Pancreas (tissue), 10 donors: ENCODE data around the gene NR0B2. TPM values are rescaled to one million over a fixed set of nuclear protein-coding genes. Genes with fewer than 3 reads are reported as not detected.
"Not testable (repeated sequence)": the region's sequence is repeated elsewhere in the genome, so short reads cannot be mapped to it uniquely, and the experiment has no call there.

Source experiments
- ATAC-seq, 4 donors: fragments of 200-7000 bp; cut with Tn5 transposase; one replicate each; pipeline versions ENCODE4 v1.8.0 to v1.9.1; 2020; ENCODE audit warnings: mild to moderate bottlenecking in 4 of 4, moderate library complexity in 4 of 4
- DNase-seq, 6 donors: peaks; one replicate each; pipeline ENCODE4 v3.0.0-alpha.2; 2020
- FAIRE-seq: peaks from 2 replicates; lab custom pipeline; 2012; peaks lifted over from hg19 to GRCh38; lab: Jason Lieb, UNC
- H3K27ac ChIP-seq, 4 donors: fragments of 200-600 bp; sonication (generic); 1 replicate in 3 of 4; 2 replicates in 1 of 4; pipeline versions ENCODE4 v1.5.0 to v1.8.0; 2020
- H3K27me3 ChIP-seq, 4 donors: fragments of 200-600 bp; one replicate each; pipeline ENCODE4 v1.8.0; 2021
- H3K36me3 ChIP-seq, 3 donors: fragments of 200-600 bp; sonication (generic) in 1 of 3; one replicate each; pipeline versions ENCODE4 v1.5.0 to v1.8.0; 2020 to 2021
- H3K4me1 ChIP-seq, 3 donors: fragments of 200-600 bp; one replicate each; pipeline ENCODE4 v1.8.0; 2021
- H3K4me3 ChIP-seq, 4 donors: fragments of 200-600 bp; sonication (generic) in 2 of 4; one replicate each; pipeline versions ENCODE4 v1.5.0 to v1.8.0; 2020 to 2021
- H3K9me3 ChIP-seq, 4 donors: fragments of 200-600 bp; one replicate each; pipeline ENCODE4 v1.8.0; 2021
- CTCF ChIP-seq, 4 donors: fragments of 200-600 bp; sonication (generic) in 3 of 4; IDR thresholded peaks; one replicate each; pipeline versions ENCODE4 v1.5.0 to v1.8.0; 2021; ENCODE audit warnings: antibody characterized with exemption in 4 of 4
- WGBS, 2 donors: extraction: QIAGEN DNeasy Blood & Tissue Kit; methylation state at CpG; one replicate each; pipeline ENCODE4 v1.1.7; 2013; 5-methylcytosine and 5-hydroxymethylcytosine counted together
- intact Hi-C, 3 donors: fragments of 100-400 bp; cut with DNase I; formaldehyde crosslinking; loops; one replicate each; pipeline versions ENCODE4 v1.11.1 to v1.14.2; 2022
- polyA plus RNA-seq, 2 donors: library from polyadenylated mRNA; stranded (reverse); fragments of 200-250 nt; gene quantifications; one replicate each; pipeline ENCODE4 v1.2.3, GENCODE V29; 2013
- total RNA-seq, 6 donors: library from RNA; stranded (reverse); fragmentation: NEBNext Ultra II Directional in 4 of 6; extraction: Animal tissue kit (Norgen Biotek cat#: 25700) in 4 of 6; gene quantifications; one replicate each; pipeline versions ENCODE4 v1.2.1 to v1.2.4, GENCODE V29; 2021 to 2023
- donor health status: healthy with polysubstance abuse.
- donor health status: DM: no; HTN: no; CAD: no; lungs with moderate emphysema.
- donor health status: DM: no; HTN: no; CAD: no.
- donor health status: control.
- donor health status: control.
- donor health status: Bipolar disorder and iron deficiency.
- donor health status: DM: yes; HTN: yes; CAD: no.
- donor health status: DM: no; HTN: no; CAD: no.
- donor health status: DM: no; HTN: no; CAD: no.
- donor health status: DM: yes; HTN: yes; CAD: no.

NR0B2 gene
- total and polyA plus RNA-seq, 8 donors: 7.5 to 37.5 (median 15.5) TPM

DNA sequence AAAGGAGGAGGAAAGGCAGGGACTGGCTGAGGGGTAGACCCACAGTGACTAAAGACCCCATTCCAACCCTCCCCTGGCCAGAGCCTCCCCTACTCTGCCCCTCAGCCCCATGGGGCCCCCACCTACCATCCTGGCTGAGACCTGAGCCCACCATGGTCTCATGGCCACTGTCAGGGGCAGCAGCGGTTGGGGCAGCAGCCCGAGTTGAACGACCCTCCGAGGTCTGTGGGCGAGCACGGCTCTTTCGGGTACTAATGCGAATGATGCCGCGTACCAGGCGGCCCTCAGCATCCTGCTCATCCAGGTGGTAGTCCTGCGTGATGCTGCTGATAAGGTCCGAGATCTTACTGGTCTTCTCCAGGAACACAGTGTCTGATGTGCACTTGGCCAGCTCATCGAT is 37.4 kb upstream of the NR0B2 start:
- no peak for TF ChIP-seq CTCF (IDR thresholded peaks at IDR 0.05)
- 92 to 95% methylated on average over 14 of the region's 14 CpGs for WGBS, 2 donors
- no peak for FAIRE-seq

GRCh38 chr1:26950602-26951001 is 36.8 kb upstream of the NR0B2 start:
- Histone ChIP-seq H3K27ac (no peak overlapping the region), H3K27me3 (no peaks in the 10 kb centered on the region), H3K4me1 (no peaks in the 10 kb centered on the region), H3K9me3 (no peaks in the 10 kb centered on the region), H3K36me3 (peaks cover 0 to 16% (median 5%) of the 10 kb centered on the region in 3 donors), H3K4me3 (no peak overlapping the region)
- DNase-seq (peak in 1 of 6 donors; percentile 33), ATAC-seq (peak in 3 of 4 donors; percentile 12 to 70 (median 55)), FAIRE-seq (no peak)
- TF ChIP-seq CTCF (IDR thresholded peaks at IDR 0.05): no peak
- intact Hi-C loops: no loop called here
- WGBS, 2 donors: 72 to 75% methylated on average over 8 of the region's 8 CpGs

More for the DNA sequence above, 37.4 kb upstream of the NR0B2 start:
- no peak for ATAC-seq
- intact Hi-C loops: no loop called here
- no peak overlapping the region for H3K4me3 ChIP-seq
- no peaks in the 10 kb centered on the region for H3K27me3 ChIP-seq
- H3K36me3 ChIP-seq: peaks cover 0 to 16% (median 5%) of the 10 kb centered on the region in 3 donors
- peak in 1 of 6 donors; percentile 52 for DNase-seq
- no peak overlapping the region for H3K27ac ChIP-seq
- H3K4me1 ChIP-seq: no peaks in the 10 kb centered on the region
- H3K9me3 ChIP-seq: no peaks in the 10 kb centered on the region

DNA sequence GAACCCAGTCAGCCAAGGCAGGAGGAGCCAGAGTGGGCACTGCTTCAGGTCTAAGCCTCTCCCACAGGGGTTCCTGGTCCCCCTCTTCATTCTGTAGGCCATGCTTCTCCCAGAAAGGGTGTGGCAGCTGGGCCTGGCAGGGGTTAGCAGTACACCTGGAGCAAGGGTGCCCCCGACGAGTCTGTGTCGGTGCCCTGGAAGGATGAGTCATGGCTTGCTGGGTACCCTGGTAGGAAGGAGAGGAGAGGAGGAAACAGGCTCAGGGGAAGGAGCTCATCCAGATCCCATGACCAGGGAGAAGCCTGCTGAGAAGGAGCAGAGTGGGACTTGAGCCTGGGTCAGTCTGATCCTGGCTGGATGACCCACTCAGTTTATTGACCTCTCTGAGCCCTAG is 36.1 kb upstream of the NR0B2 start:
- no peak for TF ChIP-seq CTCF (IDR thresholded peaks at IDR 0.05)
- no peaks in the 10 kb centered on the region for H3K9me3 ChIP-seq
- peak in 1 of 6 donors; percentile 43 for DNase-seq
- H3K4me3 ChIP-seq: no peak overlapping the region
- H3K4me1 ChIP-seq: no peaks in the 10 kb centered on the region
- no peak for FAIRE-seq
- no peak overlapping the region for H3K27ac ChIP-seq
- ATAC-seq: peak in 1 of 4 donors; percentile 29
- 68 to 81% methylated on average over 3 of the region's 3 CpGs for WGBS, 2 donors
- intact Hi-C loops: no loop called here
- peaks cover 0 to 16% (median 5%) of the 10 kb centered on the region in 3 donors for H3K36me3 ChIP-seq
- no peaks in the 10 kb centered on the region for H3K27me3 ChIP-seq

DNA sequence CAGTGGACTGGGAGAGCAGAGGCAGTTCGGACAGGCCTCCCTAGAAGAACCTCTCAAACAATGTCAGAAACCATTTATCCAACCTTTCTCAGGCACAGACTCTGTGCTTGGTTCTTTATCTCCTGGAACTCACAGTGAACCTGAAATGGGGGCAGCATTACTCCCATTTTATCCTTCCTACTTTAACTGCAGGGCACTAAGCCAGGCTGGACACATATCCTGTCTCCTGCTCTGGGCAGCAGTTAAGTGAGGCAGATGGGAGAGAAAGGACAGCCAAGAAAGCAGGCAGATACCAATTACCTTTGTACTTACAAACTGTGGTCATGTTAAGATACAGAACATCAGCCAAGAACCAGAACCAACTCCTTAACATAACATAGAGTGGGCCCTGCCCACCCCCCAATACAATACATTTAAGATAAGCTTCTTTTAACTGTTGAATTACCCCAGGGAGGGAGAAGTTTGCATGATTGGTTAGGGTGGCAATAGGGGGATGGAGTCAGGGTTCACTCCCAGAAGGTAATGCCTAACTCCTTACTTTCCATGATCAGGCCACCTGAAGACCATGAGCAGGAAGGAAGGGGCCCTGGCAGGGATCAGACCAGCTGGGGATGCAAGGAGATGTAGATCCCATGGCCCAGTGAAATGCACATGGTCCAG is 35.6 kb upstream of the NR0B2 start:
- WGBS, 2 donors: 88 to 91% methylated on average over 1 of the region's 1 CpG
- H3K27me3 ChIP-seq: no peaks in the 10 kb centered on the region
- H3K36me3 ChIP-seq: peaks cover 2 to 16% (median 5%) of the 10 kb centered on the region in 3 donors
- H3K4me3 ChIP-seq: no peak overlapping the region
- no peaks in the 10 kb centered on the region for H3K4me1 ChIP-seq
- DNase-seq: no peak
- no peak for TF ChIP-seq CTCF (IDR thresholded peaks at IDR 0.05)
- ATAC-seq: no peak
- intact Hi-C loops: no loop called here
- no peak for FAIRE-seq
- no peak overlapping the region for H3K27ac ChIP-seq
- H3K9me3 ChIP-seq: no peaks in the 10 kb centered on the region

GRCh38 chr1:26948725-26949057 is 34.9 kb upstream of the NR0B2 start:
- H3K27ac ChIP-seq, H3K9me3 ChIP-seq, H3K4me3 ChIP-seq, FAIRE-seq, intact Hi-C loops, H3K27me3 ChIP-seq, ATAC-seq, H3K4me1 ChIP-seq: not testable (repeated sequence)
- WGBS, 2 donors: 90 to 92% methylated on average over 15 to 16 of the region's 16 CpGs
- DNase-seq: peak in 1 of 6 donors; percentile 12
- H3K36me3 ChIP-seq: peaks cover 2 to 19% (median 6%) of the 10 kb centered on the region in 3 donors
